Stimulated activated CD4-positive, alpha-beta T cell treated with anti-CD3 and anti-CD28 coated beads, Interleukin-15, amount 100 ng/mL, for 24 hours (primary cell): ENCODE data around the gene DAPK3.
"Not testable (repeated sequence)": the region's sequence is repeated elsewhere in the genome, so short reads cannot be mapped to it uniquely, and the experiment has no call there.

Source experiments
- DNase-seq: peaks from one replicate; pipeline ENCODE4 v3.0.0-alpha.2; 2020

Gene DAPK3

GRCh38 chr19:4000798-4001197, 29.9 kb upstream of the DAPK3 start:
- not testable (repeated sequence) for DNase-seq

GRCh38 chr19:3998667-3999412, 27.9 kb upstream of the DAPK3 start:
- not testable (repeated sequence) for DNase-seq

GRCh38 chr19:3995607-3996006, 24.7 kb upstream of the DAPK3 start:
- no peak for DNase-seq

DNA sequence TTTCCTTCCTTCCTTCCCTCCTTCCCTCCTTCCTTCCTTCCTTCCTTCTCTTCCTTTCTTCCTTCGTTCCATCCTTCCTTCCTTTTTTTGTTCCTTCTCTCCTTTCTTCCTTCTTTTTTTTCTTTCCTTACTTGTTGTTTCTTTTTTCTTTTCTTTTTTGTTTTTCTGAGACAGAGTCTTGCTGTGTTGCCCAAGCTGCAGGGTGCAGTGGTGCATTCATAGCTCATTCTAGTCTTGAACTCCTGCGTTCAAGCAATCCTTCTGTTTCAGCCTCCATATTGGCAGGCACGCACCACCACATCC, 19.9 kb upstream of the DAPK3 start:
- DNase-seq: no peak

GRCh38 chr19:3987619-3988371, 16.9 kb upstream of the DAPK3 start:
- peak; percentile 92 for DNase-seq

GRCh38 chr19:3986260-3987041, 15.6 kb upstream of the DAPK3 start:
- peak; percentile 70 for DNase-seq

DNA sequence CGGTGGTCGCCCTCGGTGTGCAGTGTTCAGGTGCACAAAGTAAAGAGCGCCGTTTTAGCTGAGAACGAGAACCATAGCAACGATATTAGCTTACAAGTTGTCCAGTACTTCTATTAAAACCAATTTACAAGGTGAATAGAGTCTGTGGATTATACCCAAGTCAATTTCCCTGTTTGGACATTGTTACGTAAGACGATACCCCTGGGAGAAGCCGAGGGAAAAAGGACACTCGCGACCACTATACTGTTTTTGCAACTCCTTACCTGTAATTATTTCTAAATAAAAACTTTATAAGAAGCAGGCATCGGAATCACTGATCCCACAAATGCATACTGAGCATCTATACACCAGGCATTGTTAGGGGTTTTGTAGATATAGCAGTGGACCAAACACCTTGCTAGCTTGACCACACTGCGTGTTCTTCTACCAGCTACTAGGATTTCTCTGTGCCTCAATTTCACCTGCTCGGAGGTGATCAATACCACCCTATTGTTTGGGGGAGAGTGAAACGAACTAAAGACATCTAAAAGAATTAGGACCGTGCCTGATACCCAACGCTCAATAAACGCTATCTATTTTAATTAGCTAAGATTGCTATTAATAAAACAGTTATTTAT, 14.9 kb upstream of the DAPK3 start:
- DNase-seq: no peak

DNA sequence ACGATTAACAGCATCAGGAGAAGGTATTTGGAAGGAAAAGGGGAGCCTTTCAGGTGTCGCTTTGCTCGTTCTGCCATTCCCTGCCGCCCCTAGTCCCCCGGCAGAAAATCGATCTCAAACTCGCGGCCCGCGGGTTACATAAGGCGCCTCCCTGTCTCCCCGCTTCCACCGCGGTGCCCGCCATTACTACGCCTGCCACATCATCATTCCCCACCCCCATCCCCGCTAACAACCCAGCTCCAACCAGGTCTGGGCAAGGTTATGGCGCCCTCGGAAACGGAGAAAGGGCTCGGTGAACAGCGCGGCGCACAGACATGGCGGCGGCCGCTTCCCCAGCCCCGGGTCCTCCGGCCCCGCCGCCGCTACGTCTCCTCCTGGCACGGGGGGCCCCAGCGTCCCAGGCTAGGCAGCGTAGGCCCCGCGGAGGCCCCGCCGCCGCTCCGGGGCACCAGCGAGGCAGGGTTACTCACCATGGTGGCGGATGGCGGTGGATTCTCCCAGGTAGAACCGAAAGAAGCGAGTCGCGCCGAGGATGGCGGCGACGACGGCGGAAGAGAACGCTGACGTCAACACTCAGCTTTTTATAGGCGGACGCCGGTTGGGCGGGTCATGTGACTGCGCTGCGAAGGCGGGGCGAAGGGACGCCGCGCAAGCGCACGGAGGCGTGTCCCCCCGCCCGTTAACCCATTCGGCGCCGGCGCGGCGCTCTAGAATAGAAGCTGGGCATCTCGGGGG, 14.2 kb upstream of the DAPK3 start, which contains the start of gene EEF2:
EEF2 (minus strand) TSS at position 556 of the 735 bp plus-strand sequence; CDS start at position 473, 83 bp downstream.
- DNase-seq: peak; percentile 90

DNA sequence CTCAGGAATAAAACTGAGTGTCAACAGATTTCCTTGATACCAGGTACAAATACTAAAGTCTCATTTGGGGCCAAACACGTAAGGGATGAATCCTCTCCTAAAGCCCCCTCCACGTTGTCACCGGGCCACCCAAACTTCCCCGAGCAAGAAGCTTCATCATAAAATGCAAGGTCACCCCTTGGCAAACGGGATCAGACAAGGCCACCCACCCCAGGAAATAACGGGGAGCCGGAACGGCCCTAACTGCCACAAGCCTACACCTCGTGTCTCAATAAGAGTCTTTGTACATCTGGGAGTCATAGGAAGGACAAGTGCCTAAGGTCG, 13.6 kb upstream of the DAPK3 start:
- peak; percentile 36 for DNase-seq

DNA sequence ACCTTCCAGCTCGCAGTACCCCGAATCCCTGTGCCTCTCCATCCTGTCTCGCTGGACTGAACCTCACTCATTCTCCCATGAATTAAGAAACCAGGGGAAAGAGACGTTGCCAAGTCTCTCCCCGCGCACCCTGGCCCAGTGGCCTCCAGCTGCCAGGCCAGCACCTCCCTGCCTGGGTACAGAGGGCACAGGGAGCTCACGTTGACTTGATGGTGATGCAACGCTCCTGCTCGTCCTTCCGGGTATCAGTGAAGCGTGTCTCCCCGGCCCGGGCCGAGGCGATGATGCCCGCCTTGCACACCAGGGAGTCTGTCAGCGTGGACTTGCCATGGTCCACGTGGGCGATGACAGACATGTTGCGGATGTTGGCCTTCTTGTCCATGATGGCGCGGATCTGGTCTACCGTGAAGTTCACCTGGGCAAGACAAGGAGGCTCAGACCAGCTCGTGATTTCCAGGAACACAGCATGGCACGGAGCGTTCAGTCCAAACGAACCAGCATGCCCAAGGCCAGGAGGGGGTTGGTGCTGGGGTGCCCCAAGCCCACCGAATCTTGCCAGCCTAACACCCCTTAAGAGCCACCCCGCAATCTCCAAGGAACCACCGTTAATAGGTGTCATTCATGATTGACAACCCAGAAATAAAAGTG, 13.2 kb upstream of the DAPK3 start:
- peak; percentile 62 for DNase-seq

DNA sequence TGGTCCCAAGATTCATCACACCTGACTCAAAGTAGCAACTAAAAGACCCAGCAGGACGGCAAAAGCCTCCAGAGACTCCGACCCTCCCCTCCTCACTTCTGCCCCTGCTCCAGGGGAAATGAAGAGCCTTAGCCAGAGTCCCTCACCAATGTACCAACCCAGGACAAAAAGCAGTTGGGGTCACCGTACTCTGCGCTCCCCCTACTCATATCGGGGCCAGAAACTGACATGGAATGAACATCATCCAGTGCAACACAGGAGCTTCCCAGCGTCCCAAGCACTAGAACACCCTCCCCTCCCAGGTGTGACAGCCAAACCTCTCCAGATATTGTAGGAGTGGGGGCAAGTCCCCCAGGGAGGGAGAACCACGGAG, 12.6 kb upstream of the DAPK3 start:
- no peak for DNase-seq

DNA sequence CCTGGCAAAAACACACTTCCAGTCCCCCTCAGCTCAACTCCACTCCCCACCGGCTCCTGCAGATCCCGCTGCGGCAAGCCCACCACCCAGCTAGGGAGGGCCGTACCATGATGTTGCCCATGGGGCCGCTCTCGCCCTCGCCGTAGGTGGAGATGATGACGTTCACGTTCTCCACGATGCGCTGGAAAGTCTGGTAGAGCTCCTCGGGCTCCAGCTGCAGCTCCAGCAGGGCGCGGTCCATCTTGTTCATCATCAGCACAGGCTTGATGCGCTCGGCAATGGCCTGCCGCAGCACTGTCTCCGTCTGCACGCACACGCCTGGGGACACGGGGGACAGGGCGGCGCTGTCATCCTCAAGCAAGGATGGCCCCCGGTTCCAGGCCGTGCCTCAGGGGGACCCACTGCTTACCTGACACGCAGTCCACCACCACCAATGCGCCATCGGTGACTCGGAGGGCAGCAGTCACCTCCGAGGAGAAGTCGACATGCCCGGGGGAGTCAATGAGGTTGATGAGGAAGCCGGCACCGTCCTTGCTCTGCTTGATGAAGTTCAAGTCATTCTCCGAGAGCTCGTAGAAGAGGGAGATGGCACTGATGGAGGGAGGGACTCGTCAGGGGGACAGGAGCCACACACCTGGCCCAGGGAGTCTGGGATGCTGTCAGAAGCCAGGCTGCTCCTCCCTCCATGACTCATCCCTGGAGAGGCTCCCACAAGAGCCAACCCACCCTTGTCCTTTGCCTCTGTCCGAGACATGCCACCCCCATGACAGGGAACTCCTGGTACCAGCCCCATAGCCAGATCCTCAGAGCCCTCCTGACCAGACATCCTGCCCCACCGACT, 12.0 kb upstream of the DAPK3 start:
- peak; percentile 42 for DNase-seq

- no peak for DNase-seq
These were observed 11.1 kb upstream of the DAPK3 start for GRCh38 chr19:3981736-3982681.

- peak; percentile 15 for DNase-seq
These were observed 10.5 kb upstream of the DAPK3 start for GRCh38 chr19:3981373-3981735.

DNA sequence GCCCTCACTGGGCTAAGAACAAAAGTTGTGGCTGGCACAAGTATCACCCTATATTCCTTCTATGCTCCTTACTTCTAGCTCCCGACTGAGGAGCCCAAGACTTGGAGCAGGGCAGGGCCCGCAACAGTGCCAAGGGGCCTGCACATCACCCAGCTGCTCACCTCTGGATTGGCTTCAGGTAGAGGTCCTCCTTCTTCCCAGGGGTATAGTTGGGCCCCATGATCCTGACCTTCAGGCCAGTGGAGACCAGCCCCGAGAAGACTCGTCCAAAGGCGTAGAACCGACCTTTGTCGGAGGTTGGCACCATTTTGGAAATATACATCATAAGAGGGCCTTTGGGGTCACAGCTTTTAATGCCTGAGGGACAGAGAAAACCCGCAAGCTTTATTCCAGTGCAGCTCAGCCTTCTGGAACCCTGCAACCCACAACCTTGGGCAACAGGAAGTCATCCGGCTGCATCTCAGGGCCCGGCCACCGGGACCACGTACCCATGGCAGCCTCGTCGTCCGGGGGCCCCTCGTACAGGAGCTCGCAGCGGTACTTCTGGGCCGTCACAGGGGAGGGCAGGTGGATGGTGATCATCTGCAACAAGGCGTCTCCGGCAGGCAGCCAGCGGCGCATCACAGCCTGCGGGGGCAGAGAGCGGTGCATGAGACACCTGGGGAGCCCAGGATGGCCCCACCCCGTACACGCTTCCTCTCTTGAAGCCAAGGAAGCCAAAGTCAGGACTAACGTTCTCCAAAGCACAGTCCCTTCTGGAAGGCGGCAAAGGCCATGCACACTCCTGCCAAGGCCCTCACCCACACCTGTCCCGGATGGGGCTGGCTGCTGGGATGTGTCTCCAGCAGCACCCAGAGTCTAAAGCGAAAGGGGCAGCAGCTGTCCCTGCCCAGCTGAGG, 9.7 kb upstream of the DAPK3 start:
- peak; percentile 14 for DNase-seq

GRCh38 chr19:3979674-3980352, 8.9 kb upstream of the DAPK3 start:
- DNase-seq: peak; percentile 27

- peak; percentile 30 for DNase-seq
These were observed 8.4 kb upstream of the DAPK3 start for GRCh38 chr19:3979289-3979673.

- DNase-seq: no peak
These were observed 7.2 kb upstream of the DAPK3 start for GRCh38 chr19:3978145-3978544.
